ENCODE measurements around the gene CYFIP1. TPM values are rescaled to one million over a fixed set of nuclear protein-coding genes. Genes with fewer than 3 reads are reported as not detected.

CYFIP1 gene
- total RNA-seq, 1 experiment from 2014 or later = 143 TPM

DNA sequence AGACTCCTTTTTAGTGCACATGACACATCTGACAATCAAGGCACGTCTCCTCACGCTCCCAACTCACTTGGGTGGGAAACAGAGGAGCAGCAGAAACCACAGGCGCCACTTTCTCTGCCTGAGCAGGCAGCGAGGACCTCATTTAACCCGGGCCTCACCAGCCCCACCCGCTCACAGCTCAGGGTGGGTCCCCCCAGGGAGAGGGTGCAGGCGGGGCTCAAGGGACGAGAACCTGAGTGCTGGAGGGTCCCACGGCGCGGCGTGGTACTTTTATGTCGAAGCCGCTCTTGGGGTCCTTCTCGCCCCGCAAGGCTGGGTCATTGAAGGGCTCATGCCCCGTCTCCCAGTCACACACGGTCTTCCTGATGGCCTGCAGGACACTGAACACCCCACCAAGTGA lies 62.6 kb downstream of the CYFIP1 start:
- BruUV-seq (replicated peaks) = no TSS peak
- no peaks in the 10 kb centered on the region for H3K79me2 ChIP-seq (ENCODE audit: insufficient read depth, low read length)
- H3K9me2 ChIP-seq (ENCODE audit: insufficient read depth) = no peaks in the 10 kb centered on the region
- H3K27ac ChIP-seq (ENCODE audit: low read depth, low read length) = no peak overlapping the region
- no peak overlapping the region for H2AFZ ChIP-seq (ENCODE audit: low read depth, low read length, poor library complexity, severe bottlenecking)
- TF ChIP-seq EGR1 (IDR thresholded peaks at IDR 0.05; ENCODE audit: low read depth) (no peak), YY1 (IDR thresholded peaks at IDR 0.05; ENCODE audit: extremely low read depth, insufficient replicate concordance, low read depth, low read length) (no peak), EZH2phosphoT487 (IDR thresholded peaks at IDR 0.05; ENCODE audit: borderline replicate concordance) (no peak), SP1 (IDR thresholded peaks at IDR 0.05; ENCODE audit: low read depth) (no peak), FOSL1 (IDR thresholded peaks at IDR 0.05; ENCODE audit: low read depth) (no peak)
- H3K4me2 ChIP-seq (ENCODE audit: low read length) = peak overlapping the region; percentile 62
- H3K4me3 ChIP-seq (replicated peaks in 1 of 2; ENCODE audit: low read depth in 1 of 2, low read length in 2 of 2) = no peak overlapping the region
- peaks cover 3 to 17% of the 10 kb centered on the region in 2 experiments; a peak in 3 of 4 replicates for H3K36me3 ChIP-seq (ENCODE audit: control insufficient read depth in 1 of 2, insufficient read depth in 2 of 2, low read length in 2 of 2)
- H3K27me3 ChIP-seq (ENCODE audit: insufficient read depth, low read length) = no peaks in the 10 kb centered on the region
- CTCF ChIA-PET = no interaction called here
- POLR2A ChIA-PET = no interaction called here
- intact Hi-C loops (cut with micrococcal nuclease) = no loop called here
- DNase-seq (ENCODE audit: low read depth, low spot score) (no peak), ATAC-seq (no peak)
- RAD21 ChIA-PET (ENCODE audit: low non-redundant PET in 1 of 2, low total read pairs in 2 of 2, uncharacterized antibody in 2 of 2, unreplicated experiment in 2 of 2) = no interaction called here
- peaks cover 15 to 45% of the 10 kb centered on the region in 2 experiments for H3K4me1 ChIP-seq (ENCODE audit: control insufficient read depth in 1 of 2, insufficient read depth in 2 of 2, low read length in 2 of 2)
- no peaks in the 10 kb centered on the region for H4K20me1 ChIP-seq (ENCODE audit: insufficient read depth)
- H3K9ac ChIP-seq (ENCODE audit: low read length) = no peak overlapping the region
- H3K9me3 ChIP-seq (ENCODE audit: control insufficient read depth in 1 of 2, insufficient read depth in 1 of 2, low read depth in 1 of 2, low read length in 2 of 2) = no peaks in the 10 kb centered on the region

DNA sequence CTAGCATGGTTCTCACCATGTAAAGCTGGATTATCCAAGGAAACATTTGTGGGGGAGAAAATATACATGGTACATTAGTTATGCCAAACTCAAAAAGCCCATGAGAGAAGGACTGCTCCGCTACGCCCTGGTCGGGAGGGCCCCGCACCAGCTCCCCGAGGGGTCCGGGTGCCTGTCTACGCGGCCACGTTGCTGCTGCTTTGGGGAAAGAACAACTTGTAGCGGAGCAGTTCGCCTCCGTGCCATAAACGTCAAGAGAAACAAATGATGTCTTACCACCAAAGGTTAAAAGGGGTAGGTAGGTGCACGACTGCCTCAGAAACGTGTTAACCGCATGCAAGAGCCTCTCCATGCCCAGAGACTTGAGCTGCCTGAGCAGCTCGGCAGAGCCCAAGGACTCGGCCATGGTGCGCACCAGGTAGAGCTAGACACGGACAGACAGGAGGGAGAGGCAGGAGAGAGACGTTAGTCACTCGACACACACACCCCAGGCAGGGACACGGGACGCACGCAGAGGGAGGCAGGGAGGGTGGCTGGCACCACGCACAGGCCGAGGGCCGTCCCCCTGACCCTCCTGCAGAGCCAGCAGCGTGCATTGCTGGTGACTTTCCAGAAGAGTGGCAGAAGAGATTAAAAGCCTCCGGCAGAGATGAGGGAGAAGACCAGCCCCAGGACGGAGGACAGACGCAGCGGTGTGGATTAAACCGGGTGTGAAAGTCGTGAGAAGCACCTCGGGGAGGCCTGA lies 63.4 kb downstream of the CYFIP1 start:
- RAD21 ChIA-PET (ENCODE audit: low non-redundant PET in 1 of 2, low total read pairs in 2 of 2, uncharacterized antibody in 2 of 2, unreplicated experiment in 2 of 2) = no interaction called here
- H3K27me3 ChIP-seq (ENCODE audit: insufficient read depth, low read length) = no peaks in the 10 kb centered on the region
- peaks cover 4 to 22% of the 10 kb centered on the region in 2 experiments; a peak in 3 of 4 replicates for H3K36me3 ChIP-seq (ENCODE audit: control insufficient read depth in 1 of 2, insufficient read depth in 2 of 2, low read length in 2 of 2)
- no TSS peak for BruUV-seq (replicated peaks)
- no peak overlapping the region for H3K9ac ChIP-seq (ENCODE audit: low read length)
- peaks cover 15 to 46% of the 10 kb centered on the region in 2 experiments for H3K4me1 ChIP-seq (ENCODE audit: control insufficient read depth in 1 of 2, insufficient read depth in 2 of 2, low read length in 2 of 2)
- H3K4me3 ChIP-seq (replicated peaks in 1 of 2; ENCODE audit: low read depth in 1 of 2, low read length in 2 of 2) = no peak overlapping the region
- DNase-seq (ENCODE audit: low read depth, low spot score) (no peak), ATAC-seq (no peak)
- H2AFZ ChIP-seq (ENCODE audit: low read depth, low read length, poor library complexity, severe bottlenecking) = no peak overlapping the region
- no peak overlapping the region for H3K4me2 ChIP-seq (ENCODE audit: low read length)
- CTCF ChIA-PET = no interaction called here
- H3K27ac ChIP-seq (ENCODE audit: low read depth, low read length) = no peak overlapping the region
- POLR2A ChIA-PET = no interaction called here
- no peak for TF ChIP-seq POLR2AphosphoS5 (IDR thresholded peaks at IDR 0.05; ENCODE audit: low read depth, low read length)
- H3K9me2 ChIP-seq (ENCODE audit: insufficient read depth) = no peaks in the 10 kb centered on the region
- H3K79me2 ChIP-seq (ENCODE audit: insufficient read depth, low read length) = no peaks in the 10 kb centered on the region
- H3K9me3 ChIP-seq (ENCODE audit: control insufficient read depth in 1 of 2, insufficient read depth in 1 of 2, low read depth in 1 of 2, low read length in 2 of 2) = no peaks in the 10 kb centered on the region
- intact Hi-C loops (cut with micrococcal nuclease) = no loop called here
- no peaks in the 10 kb centered on the region for H4K20me1 ChIP-seq (ENCODE audit: insufficient read depth)

Data from HCT116 (cell line).